ENCODE results near the gene ROMO1.
"Not testable (repeated sequence)": the region's sequence is repeated elsewhere in the genome, so short reads cannot be mapped to it uniquely, and the experiment has no call there.

ROMO1 gene

DNA sequence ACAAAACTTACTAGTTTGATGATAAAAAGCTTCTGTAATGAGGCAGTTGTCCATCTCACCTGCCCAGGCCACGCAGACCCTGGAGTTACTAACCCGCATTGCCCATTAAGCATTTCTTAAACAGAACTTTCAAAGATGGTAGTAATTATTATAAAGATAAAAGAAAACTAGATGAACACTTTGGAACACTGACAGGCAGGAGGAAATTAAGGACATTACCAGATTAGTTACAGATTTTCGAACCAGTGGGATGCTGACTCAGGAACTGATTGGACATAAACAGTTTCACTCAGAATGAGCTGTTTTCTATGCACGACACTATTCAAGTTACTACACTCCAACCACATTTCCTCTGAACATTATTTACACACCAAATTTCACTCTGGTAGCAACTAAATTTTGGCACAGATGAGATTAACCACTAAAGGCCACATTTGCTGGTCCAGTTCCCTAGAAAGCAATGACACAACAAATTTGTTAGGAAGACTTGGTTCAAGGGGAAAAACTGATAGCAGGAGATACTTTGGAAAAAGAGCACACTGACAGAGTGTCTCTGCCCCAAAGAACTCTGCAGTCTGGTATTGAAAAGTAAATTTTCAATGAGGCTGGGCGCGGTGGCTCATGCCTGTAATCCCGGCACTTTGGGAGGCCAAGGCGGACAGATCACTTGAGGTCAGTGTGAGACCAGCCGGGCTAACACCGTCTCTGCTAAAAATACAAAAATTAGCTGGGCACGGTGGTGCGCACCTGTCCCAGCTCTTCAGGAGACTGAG, 3.0 kb downstream of the ROMO1 start:
- WGBS, result 96% methylated on average over 10 of the region's 12 CpGs
- H3K9ac ChIP-seq (ENCODE audit: low read depth, low read length), result no peak overlapping the region
- peaks cover 8% of the 10 kb centered on the region; the same call in 1 of the 2 replicates for H3K4me1 ChIP-seq (ENCODE audit: insufficient read depth, low read length)
- H3K36me3 ChIP-seq (ENCODE audit: insufficient read depth, low read length), result peaks cover 60% of the 10 kb centered on the region
- peak overlapping the region; percentile 16 for H3K27ac ChIP-seq (ENCODE audit: low read depth, low read length)
- no peak overlapping the region; the same call in 1 of the 2 replicates for H3K4me3 ChIP-seq (ENCODE audit: low read length)
- no peaks in the 10 kb centered on the region for H3K9me3 ChIP-seq (ENCODE audit: insufficient read depth, low read depth, low read length)
- no peaks in the 10 kb centered on the region for H3K27me3 ChIP-seq (ENCODE audit: insufficient read depth, low read length)

DNA sequence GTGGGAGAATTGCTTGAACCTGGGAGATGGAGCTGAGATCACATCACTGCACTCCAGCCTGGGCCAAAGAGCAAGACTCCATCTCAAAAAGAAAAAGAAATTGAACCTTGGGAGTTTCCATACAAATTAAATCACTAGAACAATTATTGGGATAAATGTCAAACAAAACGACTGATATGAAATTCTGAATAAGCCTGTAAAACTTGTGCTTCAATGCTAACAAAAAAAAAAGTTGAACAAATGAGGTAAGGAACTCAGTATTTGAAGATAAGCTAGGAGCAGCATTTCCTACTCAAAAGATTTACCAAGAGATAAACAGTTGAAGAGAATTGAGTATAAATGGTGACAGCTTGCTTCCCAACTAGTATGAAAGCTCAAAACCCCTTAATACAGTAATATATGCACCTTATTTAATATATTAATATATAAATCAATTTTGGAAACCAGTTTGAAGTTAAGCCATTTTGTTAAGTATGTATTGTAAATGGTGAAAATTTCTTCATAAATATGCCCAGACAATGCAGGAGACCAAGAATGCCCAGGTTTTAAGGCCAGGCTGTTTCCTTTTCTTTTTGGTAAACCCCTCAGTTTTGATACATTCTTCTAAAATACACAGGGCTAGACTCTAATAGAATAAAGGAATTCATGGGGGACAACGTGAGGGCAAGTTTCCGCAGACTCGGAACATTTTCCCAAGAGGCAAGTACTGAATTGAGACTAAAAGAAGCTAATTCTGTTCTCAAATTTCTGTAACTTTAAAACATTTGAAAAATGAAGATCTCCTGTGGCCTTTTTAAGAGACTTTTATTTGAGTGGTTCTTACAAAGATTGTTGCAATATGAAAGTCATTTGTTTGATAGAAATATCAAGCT, 3.9 kb downstream of the ROMO1 start:
- no peak overlapping the region; the same call in 1 of the 2 replicates for H3K27ac ChIP-seq (ENCODE audit: low read depth, low read length)
- no peaks in the 10 kb centered on the region for H3K27me3 ChIP-seq (ENCODE audit: insufficient read depth, low read length)
- no peak overlapping the region for H3K9ac ChIP-seq (ENCODE audit: low read depth, low read length)
- H3K4me1 ChIP-seq (ENCODE audit: insufficient read depth, low read length), result peaks cover 6% of the 10 kb centered on the region; the same call in 1 of the 2 replicates
- H3K9me3 ChIP-seq (ENCODE audit: insufficient read depth, low read depth, low read length), result no peaks in the 10 kb centered on the region
- 94% methylated on average over 4 of the region's 4 CpGs for WGBS
- no peak overlapping the region for H3K4me3 ChIP-seq (ENCODE audit: low read length)
- peaks cover 69% of the 10 kb centered on the region for H3K36me3 ChIP-seq (ENCODE audit: insufficient read depth, low read length)

DNA sequence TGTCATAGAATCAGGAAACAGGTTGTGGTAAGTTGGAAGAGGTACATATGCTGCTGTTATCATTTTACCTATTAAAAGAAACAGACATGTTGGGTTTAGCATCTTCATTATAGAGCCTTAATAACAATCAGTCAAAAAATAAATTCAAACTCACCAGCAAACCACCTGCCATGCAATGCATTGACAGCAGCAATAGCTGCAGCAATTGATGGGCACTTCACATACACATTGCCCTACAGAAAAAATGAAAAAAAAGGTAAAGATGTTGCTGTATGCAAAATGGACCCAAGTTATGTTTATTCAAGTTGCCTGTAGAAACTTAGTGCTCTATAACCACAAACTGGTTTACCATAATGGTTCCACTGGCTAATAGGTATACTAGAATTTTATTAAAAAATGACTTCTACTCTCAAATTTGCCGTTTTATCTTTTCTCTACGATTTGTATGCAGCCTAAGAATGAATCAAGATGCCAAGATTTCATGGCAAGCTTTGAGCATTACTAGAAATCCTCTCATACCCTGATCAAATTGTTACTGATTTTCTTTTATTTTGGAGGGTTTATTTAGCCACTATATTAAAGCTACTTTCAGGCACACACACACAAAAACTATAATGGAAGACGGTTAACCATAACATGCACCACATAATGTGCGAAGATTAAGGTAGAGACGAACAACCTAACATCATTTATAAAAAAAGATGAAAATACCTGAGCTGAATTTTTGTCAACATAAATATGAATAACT, 5.5 kb downstream of the ROMO1 start:
- Histone ChIP-seq H3K36me3 (ENCODE audit: insufficient read depth, low read length) (peaks cover 85% of the 10 kb centered on the region), H3K27me3 (ENCODE audit: insufficient read depth, low read length) (no peaks in the 10 kb centered on the region), H3K4me1 (ENCODE audit: insufficient read depth, low read length) (peaks cover 4% of the 10 kb centered on the region; the same call in 1 of the 2 replicates), H3K9me3 (ENCODE audit: insufficient read depth, low read depth, low read length) (no peaks in the 10 kb centered on the region), H3K4me3 (ENCODE audit: low read length) (no peak overlapping the region), H3K9ac (ENCODE audit: low read depth, low read length) (no peak overlapping the region), H3K27ac (ENCODE audit: low read depth, low read length) (no peak overlapping the region)
- WGBS, result over 99% methylated on average over 5 of the region's 5 CpGs

DNA sequence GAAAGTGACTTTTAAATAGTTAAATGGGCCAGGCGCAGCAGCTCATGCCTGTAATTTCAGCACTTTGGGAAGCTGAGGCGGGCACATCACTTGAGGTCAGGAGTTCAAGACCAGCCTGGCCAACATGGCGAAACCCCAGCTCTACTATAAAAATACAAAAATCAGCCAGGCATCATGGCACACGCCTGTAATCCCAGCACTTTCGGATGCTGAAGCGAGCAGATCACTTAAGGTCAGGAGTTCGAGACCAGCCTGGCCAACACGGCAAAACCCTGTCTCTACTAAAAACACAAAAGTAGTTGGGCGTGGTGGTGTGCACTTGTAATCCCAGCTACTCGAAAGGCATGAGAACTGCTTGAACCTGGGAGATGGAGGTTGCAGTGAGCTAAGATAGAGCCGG, 6.7 kb downstream of the ROMO1 start:
- not testable (repeated sequence) for H3K4me3 ChIP-seq (ENCODE audit: low read length); H3K9me3 ChIP-seq (ENCODE audit: insufficient read depth, low read depth, low read length); H3K4me1 ChIP-seq (ENCODE audit: insufficient read depth, low read length); H3K27ac ChIP-seq (ENCODE audit: low read depth, low read length); H3K27me3 ChIP-seq (ENCODE audit: insufficient read depth, low read length); H3K9ac ChIP-seq (ENCODE audit: low read depth, low read length)
- WGBS, result 96% methylated on average over 11 of the region's 11 CpGs
- peaks cover 96% of the 10 kb centered on the region for H3K36me3 ChIP-seq (ENCODE audit: insufficient read depth, low read length)

DNA sequence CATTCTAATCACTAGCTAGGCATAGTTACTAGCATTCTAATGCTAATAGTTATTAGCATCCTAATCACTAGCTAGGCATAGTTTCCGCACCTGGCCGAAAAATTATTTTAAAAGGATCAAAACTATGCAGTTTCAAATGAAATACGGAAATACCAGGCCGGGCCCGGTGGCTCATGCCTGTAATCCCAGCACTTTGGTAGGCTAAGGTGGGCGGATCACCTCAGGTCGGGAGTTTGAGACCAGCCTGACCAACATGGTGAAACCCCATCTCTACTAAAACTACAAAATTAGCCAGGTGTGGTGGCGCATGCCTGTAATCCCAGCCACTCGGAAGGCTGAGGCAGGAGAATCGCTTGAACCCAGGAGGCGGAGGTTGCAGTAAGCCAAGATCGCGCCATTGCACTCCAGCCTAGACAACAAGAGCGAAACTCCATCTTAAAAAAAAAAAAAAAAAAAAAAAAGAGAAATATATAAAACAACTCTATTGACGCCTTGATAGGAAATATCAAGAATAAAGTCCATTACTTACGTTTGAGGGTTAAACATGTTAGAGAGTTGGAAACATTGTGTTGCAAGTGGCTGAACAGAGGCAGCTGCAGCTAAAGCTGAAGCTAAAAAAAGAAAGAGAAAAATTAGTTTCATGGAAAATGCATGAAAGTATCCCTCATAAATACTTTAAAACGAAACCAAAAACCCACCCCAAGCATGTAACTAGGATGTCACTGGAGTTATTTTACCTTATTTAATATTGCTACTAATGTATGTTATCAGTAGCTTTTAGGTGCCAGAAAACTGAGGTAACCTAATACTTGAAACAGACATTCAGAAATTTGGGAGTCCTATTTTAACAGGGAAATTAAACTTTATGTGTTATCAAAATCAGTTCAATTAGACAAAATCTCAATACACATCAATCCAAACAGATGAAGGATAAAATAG, 7.7 kb downstream of the ROMO1 start:
- peaks cover 100% of the 10 kb centered on the region for H3K36me3 ChIP-seq (ENCODE audit: insufficient read depth, low read length)
- H3K4me3 ChIP-seq (ENCODE audit: low read length); H3K9ac ChIP-seq (ENCODE audit: low read depth, low read length); H3K4me1 ChIP-seq (ENCODE audit: insufficient read depth, low read length); H3K9me3 ChIP-seq (ENCODE audit: insufficient read depth, low read depth, low read length); H3K27ac ChIP-seq (ENCODE audit: low read depth, low read length); H3K27me3 ChIP-seq (ENCODE audit: insufficient read depth, low read length): not testable (repeated sequence)
- 95% methylated on average over 14 of the region's 17 CpGs for WGBS

DNA sequence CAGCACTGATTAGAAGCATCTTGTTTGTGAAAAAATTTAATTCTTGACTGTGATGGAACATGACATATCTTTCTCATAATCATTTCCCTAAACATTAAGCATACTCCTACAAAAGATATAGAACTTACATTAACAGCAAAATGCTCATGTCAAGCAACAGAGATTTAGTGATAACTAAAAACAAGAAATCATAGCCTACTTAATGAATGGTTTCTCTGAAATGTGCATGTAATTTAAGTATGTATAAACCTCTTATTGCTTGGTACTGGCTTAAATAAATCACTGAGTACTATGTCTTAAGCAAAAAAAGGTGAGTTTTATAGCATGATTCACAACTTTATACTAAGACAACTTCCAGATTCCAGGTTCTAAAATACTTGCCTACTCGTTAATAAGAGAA, 9.3 kb downstream of the ROMO1 start:
- peaks cover 100% of the 10 kb centered on the region for H3K36me3 ChIP-seq (ENCODE audit: insufficient read depth, low read length)
- WGBS, result 97% methylated on average over 1 of the region's 1 CpG
- no peaks in the 10 kb centered on the region for H3K9me3 ChIP-seq (ENCODE audit: insufficient read depth, low read depth, low read length)
- H3K9ac ChIP-seq (ENCODE audit: low read depth, low read length), result no peak overlapping the region
- no peak overlapping the region for H3K4me3 ChIP-seq (ENCODE audit: low read length)
- no peaks in the 10 kb centered on the region for H3K27me3 ChIP-seq (ENCODE audit: insufficient read depth, low read length)
- H3K27ac ChIP-seq (ENCODE audit: low read depth, low read length), result no peak overlapping the region; the same call in 1 of the 2 replicates
- H3K4me1 ChIP-seq (ENCODE audit: insufficient read depth, low read length), result no peaks in the 10 kb centered on the region

DNA sequence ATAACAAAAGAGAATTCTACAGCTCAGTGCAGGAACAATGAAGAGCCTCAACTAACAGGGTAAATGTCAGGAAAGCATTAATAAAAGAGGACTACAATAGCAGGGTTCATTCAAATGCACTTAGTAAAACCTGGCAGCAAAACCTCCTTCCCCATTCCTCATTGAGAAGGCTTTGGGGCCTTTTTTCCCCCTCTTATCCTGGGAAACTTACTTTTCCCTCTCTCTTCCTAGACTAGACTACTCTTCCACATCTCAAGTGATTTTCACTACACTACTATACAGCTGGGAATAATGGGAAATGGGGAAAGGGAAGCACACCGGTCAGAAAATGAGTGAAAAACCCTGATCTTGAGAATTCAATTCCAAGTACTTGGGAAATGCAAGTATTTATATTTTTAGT, 10.1 kb downstream of the ROMO1 start:
- H3K4me1 ChIP-seq (ENCODE audit: insufficient read depth, low read length), result no peaks in the 10 kb centered on the region
- peaks cover 100% of the 10 kb centered on the region for H3K36me3 ChIP-seq (ENCODE audit: insufficient read depth, low read length)
- H3K27ac ChIP-seq (ENCODE audit: low read depth, low read length), result peak overlapping the region; percentile 34; the same call in 1 of the 2 replicates
- H3K9me3 ChIP-seq (ENCODE audit: insufficient read depth, low read depth, low read length), result no peaks in the 10 kb centered on the region
- H3K27me3 ChIP-seq (ENCODE audit: insufficient read depth, low read length), result no peaks in the 10 kb centered on the region
- no peak overlapping the region for H3K4me3 ChIP-seq (ENCODE audit: low read length)
- no CpG with 5 or more reads among the region's 1 CpG for WGBS
- no peak overlapping the region for H3K9ac ChIP-seq (ENCODE audit: low read depth, low read length)

DNA sequence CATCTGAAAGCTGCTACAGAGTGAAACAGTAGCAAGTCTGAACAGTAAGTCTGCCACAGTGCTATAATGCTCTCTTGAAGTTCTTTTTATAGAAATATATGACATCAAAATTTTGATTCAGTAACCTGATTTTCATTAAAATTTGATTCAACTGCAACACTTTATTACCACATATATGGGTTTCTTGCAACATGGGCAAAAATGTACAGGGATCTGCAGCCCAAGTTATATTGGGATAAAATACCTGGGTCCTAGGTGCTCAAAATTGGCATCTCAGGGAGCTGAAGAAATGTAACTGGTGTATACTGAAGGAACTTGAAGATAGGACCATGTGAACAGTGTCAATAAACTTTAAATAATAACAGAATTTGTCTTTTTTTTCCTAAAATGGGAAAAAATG, 10.8 kb downstream of the ROMO1 start:
- no peaks in the 10 kb centered on the region for H3K27me3 ChIP-seq (ENCODE audit: insufficient read depth, low read length)
- H3K9me3 ChIP-seq (ENCODE audit: insufficient read depth, low read depth, low read length), result no peaks in the 10 kb centered on the region
- H3K9ac ChIP-seq (ENCODE audit: low read depth, low read length), result no peak overlapping the region
- H3K36me3 ChIP-seq (ENCODE audit: insufficient read depth, low read length), result peaks cover 100% of the 10 kb centered on the region
- H3K27ac ChIP-seq (ENCODE audit: low read depth, low read length), result no peak overlapping the region
- no peak overlapping the region for H3K4me3 ChIP-seq (ENCODE audit: low read length)
- H3K4me1 ChIP-seq (ENCODE audit: insufficient read depth, low read length), result no peaks in the 10 kb centered on the region

DNA sequence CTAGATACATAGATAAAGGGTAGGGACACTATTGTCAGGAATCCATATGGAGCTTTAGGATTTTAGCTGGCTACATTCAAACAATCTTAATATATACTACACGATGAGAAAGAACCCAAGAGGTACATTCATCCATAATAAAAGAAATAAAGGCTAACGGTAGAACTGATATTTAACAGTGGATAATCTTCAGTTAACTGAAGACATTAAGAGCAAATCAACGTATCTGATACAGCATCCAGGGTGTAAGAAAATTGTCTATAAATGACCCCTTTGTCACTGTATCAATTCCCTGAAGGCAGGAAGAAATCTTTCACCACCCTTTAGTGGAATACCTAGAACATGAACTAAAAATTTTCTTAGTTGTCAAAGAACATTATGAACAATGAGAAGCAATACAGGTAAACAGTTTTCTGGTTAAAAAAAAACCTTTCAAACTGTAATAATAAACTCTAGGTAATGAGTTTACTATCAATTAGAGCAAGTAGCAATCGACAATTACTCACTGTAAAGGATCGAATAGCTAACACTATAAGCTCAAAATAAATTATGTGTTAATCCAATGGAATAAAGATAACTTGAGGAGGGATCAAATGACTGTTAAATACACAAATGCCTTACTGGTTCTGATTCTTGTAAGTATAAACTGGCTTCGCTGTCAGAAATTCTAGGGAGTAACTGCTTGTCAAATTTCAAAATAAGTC, 11.8 kb downstream of the ROMO1 start:
- WGBS, result 90% methylated on average over 2 of the region's 6 CpGs
- Histone ChIP-seq H3K4me3 (ENCODE audit: low read length) (no peak overlapping the region), H3K4me1 (ENCODE audit: insufficient read depth, low read length) (no peaks in the 10 kb centered on the region), H3K9ac (ENCODE audit: low read depth, low read length) (no peak overlapping the region), H3K36me3 (ENCODE audit: insufficient read depth, low read length) (peaks cover 100% of the 10 kb centered on the region), H3K9me3 (ENCODE audit: insufficient read depth, low read depth, low read length) (no peaks in the 10 kb centered on the region), H3K27ac (ENCODE audit: low read depth, low read length) (no peak overlapping the region), H3K27me3 (ENCODE audit: insufficient read depth, low read length) (no peaks in the 10 kb centered on the region)
